Measurements from ENCODE around the gene FNDC3B. TPM values are rescaled to one million over a fixed set of nuclear protein-coding genes. Genes with fewer than 3 reads are reported as not detected.
A peak's percentile ranks its signal among the peaks of the same experiment; 100 is the strongest.

FNDC3B gene
- total RNA-seq, 1 donor from 2014 or later, result 153 TPM

DNA sequence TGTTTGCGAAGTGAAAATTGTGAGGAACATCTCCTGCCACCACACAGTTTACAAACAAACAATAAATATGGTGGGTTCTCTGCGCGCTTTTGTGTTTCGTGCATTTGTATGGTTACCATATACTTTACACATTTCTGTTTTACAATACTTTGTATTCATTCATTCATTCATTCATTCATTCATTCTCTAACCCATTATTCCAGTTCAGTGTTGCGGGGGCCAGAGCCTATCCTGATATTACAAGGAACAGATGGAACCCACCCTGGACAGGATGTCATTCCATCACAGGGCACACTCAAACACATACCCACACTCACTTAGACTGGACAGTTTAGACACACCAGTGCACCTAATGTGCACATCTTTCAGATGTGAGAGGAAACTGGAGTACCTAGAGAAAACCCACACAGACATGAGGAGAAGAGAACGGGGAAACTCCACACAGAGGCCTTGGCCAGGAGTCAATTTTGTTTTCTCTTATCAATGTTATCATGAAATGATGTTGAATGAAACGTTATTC, 160.5 kb downstream of the FNDC3B start:
- Histone ChIP-seq H3K36me3 (no peaks in the 10 kb centered on the region), H3K9me3 (no peaks in the 10 kb centered on the region), H3K4me3 (no peak overlapping the region), H3K27me3 (ENCODE audit: low read depth) (no peaks in the 10 kb centered on the region), H3K27ac (no peak overlapping the region), H3K4me1 (peaks cover 50% of the 10 kb centered on the region)
- DNase-seq (no peak), ATAC-seq (no peak)
- no peak for TF ChIP-seq CTCF (IDR thresholded peaks at IDR 0.05)
- intact Hi-C loops (cut with DNase I), result no loop called here

- DNase-seq, result peak; percentile 73
- no peak overlapping the region for H3K4me3 ChIP-seq
- H3K27me3 ChIP-seq (ENCODE audit: low read depth), result no peaks in the 10 kb centered on the region
- intact Hi-C loops (cut with DNase I), result no loop called here
- peak; percentile 59 to 92 for ATAC-seq
- no peak for TF ChIP-seq CTCF (IDR thresholded peaks at IDR 0.05)
- peaks cover 54% of the 10 kb centered on the region for H3K4me1 ChIP-seq
- no peaks in the 10 kb centered on the region for H3K9me3 ChIP-seq
- H3K27ac ChIP-seq, result peak overlapping the region; percentile 79
- H3K36me3 ChIP-seq, result no peaks in the 10 kb centered on the region
These were observed 161.9 kb downstream of the FNDC3B start for GRCh38 chr3:172201136-172201869.

DNA sequence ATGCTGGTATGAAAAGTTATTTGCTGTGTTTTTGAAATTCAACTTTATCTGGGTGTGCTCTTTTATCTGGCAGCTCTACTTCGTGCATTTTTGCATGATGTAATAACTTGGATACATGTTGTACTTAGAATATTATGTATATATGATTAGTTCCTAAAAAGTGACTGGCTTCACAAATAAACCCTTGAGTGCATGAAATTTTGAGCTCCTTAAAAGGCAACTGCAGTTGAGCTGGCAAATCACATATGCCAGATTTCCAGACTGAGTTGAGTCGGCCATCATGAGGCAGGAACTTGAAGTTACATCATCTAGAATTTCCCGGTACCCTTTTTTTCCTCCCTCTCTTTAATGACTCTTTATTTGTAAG, 162.5 kb downstream of the FNDC3B start:
- H3K27me3 ChIP-seq (ENCODE audit: low read depth), result no peaks in the 10 kb centered on the region
- intact Hi-C loops (cut with DNase I), result no loop called here
- H3K27ac ChIP-seq, result peak overlapping the region; percentile 79
- H3K4me1 ChIP-seq, result peaks cover 54% of the 10 kb centered on the region
- ATAC-seq, result peak; percentile 45 to 75
- no peaks in the 10 kb centered on the region for H3K36me3 ChIP-seq
- DNase-seq, result no peak
- H3K4me3 ChIP-seq, result no peak overlapping the region
- H3K9me3 ChIP-seq, result no peaks in the 10 kb centered on the region
- TF ChIP-seq CTCF (IDR thresholded peaks at IDR 0.05), result no peak

DNA sequence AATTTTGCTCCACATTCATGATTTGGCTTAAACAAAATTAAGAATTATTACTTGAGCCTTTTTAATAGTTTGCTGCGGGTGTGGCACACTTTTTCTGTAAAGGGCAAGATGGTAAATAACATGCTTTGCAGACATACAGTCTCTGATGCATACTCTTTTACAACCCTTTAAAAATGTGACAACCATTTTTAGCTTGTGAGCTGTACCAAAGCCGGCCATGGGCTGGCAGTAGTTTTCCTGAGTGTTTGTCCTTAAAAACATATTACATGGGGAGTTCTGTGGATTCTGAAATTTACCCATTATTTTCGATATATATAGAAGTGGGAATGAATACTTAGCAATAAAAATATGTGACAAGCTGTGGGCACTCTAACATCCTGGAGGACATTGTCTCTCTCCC, 163.4 kb downstream of the FNDC3B start:
- ATAC-seq, result no peak
- intact Hi-C loops (cut with DNase I), result no loop called here
- no peak overlapping the region for H3K4me3 ChIP-seq
- TF ChIP-seq CTCF (IDR thresholded peaks at IDR 0.05), result no peak
- peaks cover 54% of the 10 kb centered on the region for H3K4me1 ChIP-seq
- no peak for DNase-seq
- H3K9me3 ChIP-seq, result no peaks in the 10 kb centered on the region
- H3K27me3 ChIP-seq (ENCODE audit: low read depth), result no peaks in the 10 kb centered on the region
- peak overlapping the region; percentile 79 for H3K27ac ChIP-seq
- no peaks in the 10 kb centered on the region for H3K36me3 ChIP-seq

DNA sequence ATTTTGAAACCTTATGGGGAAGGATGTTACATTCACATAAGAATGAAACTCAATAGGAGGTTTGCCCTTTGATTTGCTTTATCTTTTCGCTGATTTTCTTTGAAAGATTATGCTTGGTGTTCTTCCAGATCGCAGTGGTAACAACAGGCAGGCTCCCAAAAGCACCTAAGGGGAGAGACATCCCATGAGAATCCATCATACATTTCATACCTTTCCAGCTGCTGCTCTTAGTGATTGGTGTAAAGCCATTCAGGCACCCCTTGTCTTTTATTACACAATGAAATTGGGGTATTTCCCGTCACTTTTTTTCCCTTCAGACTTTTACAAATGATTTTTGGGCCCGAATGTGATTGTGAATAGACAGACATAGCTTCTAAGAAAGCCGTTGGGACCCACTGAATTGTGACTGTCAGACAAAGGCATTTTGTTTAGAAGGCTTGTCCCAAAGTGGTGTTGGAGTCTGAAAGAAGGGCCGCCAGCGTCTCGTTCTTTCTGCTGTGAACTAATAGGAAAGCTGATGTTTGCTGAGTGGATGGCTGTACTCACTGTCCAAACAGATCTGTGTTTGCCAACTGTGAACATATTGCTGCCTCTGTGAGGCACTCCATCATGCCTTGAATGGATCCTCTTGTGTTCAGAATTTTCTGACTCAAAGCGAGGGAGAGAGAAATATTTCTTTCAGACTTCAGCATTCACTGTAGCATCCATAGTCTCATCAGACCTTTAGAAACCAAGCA, 164.3 kb downstream of the FNDC3B start:
- H3K4me1 ChIP-seq, result peaks cover 54% of the 10 kb centered on the region
- TF ChIP-seq CTCF (IDR thresholded peaks at IDR 0.05), result no peak
- intact Hi-C loops (cut with DNase I), result no loop called here
- ATAC-seq (peak; percentile 67 to 85), DNase-seq (no peak)
- peak overlapping the region; percentile 43 for H3K27ac ChIP-seq
- no peak overlapping the region for H3K4me3 ChIP-seq
- H3K9me3 ChIP-seq, result no peaks in the 10 kb centered on the region
- no peaks in the 10 kb centered on the region for H3K27me3 ChIP-seq (ENCODE audit: low read depth)
- H3K36me3 ChIP-seq, result no peaks in the 10 kb centered on the region
